Astrocyte (in vitro differentiated cells and primary cell): Measurements from ENCODE around the gene AMFR. TPM values are rescaled to one million over a fixed set of nuclear protein-coding genes. Genes with fewer than 3 reads are reported as not detected.

Experiments
- DNase-seq: peaks from one replicate; pipeline ENCODE4 v3.0.0-alpha.2; 2010; ENCODE audit warnings: low read depth
- FAIRE-seq: peaks from 2 replicates; lab custom pipeline; 2011; peaks lifted over from hg19 to GRCh38; lab: Jason Lieb, UNC
- H2AFZ ChIP-seq: 2 replicates; pipeline ENCODE4 v1.6.0; 2012; ENCODE audit warnings: low read depth, low read length, inconsistent platforms
- H3K27ac ChIP-seq: 2 replicates; pipeline ENCODE4 v1.5.1; 2011; ENCODE audit warnings: low read depth, low read length, inconsistent platforms
- H3K27me3 ChIP-seq: 2 replicates; pipeline ENCODE4 v1.6.0; 2011; ENCODE audit warnings: low read length, inconsistent platforms; ENCODE audit not compliant: insufficient read depth
- H3K36me3 ChIP-seq: 2 replicates; pipeline ENCODE4 v1.5.1; 2011; ENCODE audit warnings: low read length, inconsistent platforms; ENCODE audit not compliant: insufficient read depth
- H3K4me1 ChIP-seq: 2 replicates; pipeline ENCODE4 v1.5.1; 2011; ENCODE audit warnings: low read length, inconsistent platforms; ENCODE audit not compliant: insufficient read depth
- H3K4me2 ChIP-seq: 2 replicates; pipeline ENCODE4 v1.6.0; 2012; ENCODE audit warnings: low read length, inconsistent platforms
- H3K4me3 ChIP-seq: 2 replicates; pipeline ENCODE4 v1.5.1; 2011; ENCODE audit warnings: low read depth, mild to moderate bottlenecking, low read length, inconsistent platforms; ENCODE audit not compliant: insufficient read depth
- H3K79me2 ChIP-seq: 2 replicates; pipeline ENCODE4 v1.6.0; 2012; ENCODE audit warnings: mild to moderate bottlenecking, low read length, inconsistent platforms; ENCODE audit not compliant: insufficient read depth
- H3K9ac ChIP-seq: 2 replicates; pipeline ENCODE4 v1.6.0; 2012; ENCODE audit warnings: mild to moderate bottlenecking, low read length, inconsistent platforms
- H3K9me3 ChIP-seq: 2 replicates; pipeline ENCODE4 v1.5.1; 2012; ENCODE audit warnings: low read depth, mild to moderate bottlenecking, low read length, inconsistent platforms; ENCODE audit not compliant: insufficient read depth
- H4K20me1 ChIP-seq: 2 replicates; pipeline ENCODE4 v1.6.0; 2012; ENCODE audit warnings: low read length, inconsistent platforms; ENCODE audit not compliant: insufficient read depth
- H3K27ac Mint-ChIP-seq: one replicate; pipeline ENCODE4 v1.8.0; 2021; ENCODE audit warnings: mild to moderate bottlenecking, mixed read lengths; ENCODE audit not compliant: unreplicated experiment
- H3K27me3 Mint-ChIP-seq: one replicate; pipeline ENCODE4 v1.8.0; 2021; ENCODE audit warnings: low read depth, mixed read lengths; ENCODE audit not compliant: unreplicated experiment
- H3K36me3 Mint-ChIP-seq: one replicate; pipeline ENCODE4 v1.8.0; 2021; ENCODE audit warnings: low read depth, mixed read lengths; ENCODE audit not compliant: unreplicated experiment
- H3K4me1 Mint-ChIP-seq: one replicate; pipeline ENCODE4 v1.8.0; 2021; ENCODE audit warnings: low read depth, mixed read lengths; ENCODE audit not compliant: unreplicated experiment
- H3K4me3 Mint-ChIP-seq: one replicate; pipeline ENCODE4 v1.8.0; 2021; ENCODE audit warnings: mild to moderate bottlenecking, moderate library complexity, mixed read lengths; ENCODE audit not compliant: unreplicated experiment
- H3K9me3 Mint-ChIP-seq: one replicate; pipeline ENCODE4 v1.8.0; 2021; ENCODE audit warnings: mild to moderate bottlenecking, mixed read lengths; ENCODE audit not compliant: unreplicated experiment
- EZH2 ChIP-seq: IDR thresholded peaks from 2 replicates; pipeline ENCODE4 v1.6.1; 2012; ENCODE audit warnings: mild to moderate bottlenecking, low read length, inconsistent platforms; ENCODE audit not compliant: insufficient read depth
- total RNA-seq: library from RNA; stranded (reverse); gene quantifications from 2 replicates; pipeline ENCODE4 v1.2.1, GENCODE V29; 2021
- TF ChIP-seq, protein P1 (sequence below): IDR thresholded peaks from 2 replicates; pipeline ENCODE4 v1.5.1; 2011; ENCODE audit warnings: low read depth, mild to moderate bottlenecking, inconsistent platforms, low read length, moderate library complexity; ENCODE audit not compliant: insufficient read depth

The AMFR gene
- total RNA-seq, 1 donor from 2014 or later: 86.2 TPM

DNA sequence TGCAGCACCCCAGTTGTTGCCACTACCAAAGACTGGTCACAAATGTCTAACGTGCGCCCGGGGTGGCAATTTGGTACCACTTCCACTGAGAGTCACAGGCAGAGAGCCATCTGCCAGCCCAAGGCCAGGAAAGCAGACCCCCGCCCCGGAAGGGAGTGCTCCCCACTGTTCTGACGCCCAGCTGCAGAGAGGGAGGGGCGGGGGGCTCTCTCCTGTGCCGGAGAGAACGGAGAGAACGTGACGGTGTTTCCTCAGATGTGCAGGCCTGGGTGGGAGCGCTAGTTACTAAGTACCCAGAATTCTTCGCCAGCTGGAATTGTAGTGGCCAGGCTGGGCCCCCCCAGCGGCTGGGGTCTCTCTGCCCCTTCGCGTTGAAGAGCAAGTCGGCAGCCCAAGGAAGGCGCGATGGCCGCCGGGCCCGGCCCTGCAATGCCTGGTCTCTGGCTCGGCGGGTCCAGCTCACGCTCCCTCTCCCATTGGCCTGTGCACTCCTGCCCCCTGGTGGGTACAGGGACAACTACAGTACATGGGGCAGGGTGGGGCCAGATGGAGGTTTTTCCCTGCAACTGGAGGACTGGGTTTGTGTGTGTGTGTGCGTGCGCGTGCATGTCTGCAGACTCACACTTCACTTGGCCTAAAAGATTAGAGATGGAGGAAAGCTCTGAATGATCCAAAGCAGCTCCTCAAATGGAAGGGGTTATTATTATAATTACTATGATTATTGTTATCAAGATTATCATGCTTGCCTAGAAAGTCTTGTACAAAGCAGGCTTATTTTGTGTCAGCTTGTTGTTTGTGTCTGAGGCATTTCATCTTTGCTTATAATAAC is 107.1 kb downstream of the AMFR start:
- Mint-ChIP-seq H3K4me3 (no peak overlapping the region), H3K27ac (no peak overlapping the region), H3K27me3 (peaks cover 38% of the 10 kb centered on the region), H3K4me1 (no peaks in the 10 kb centered on the region), H3K9me3 (no peaks in the 10 kb centered on the region), H3K36me3 (no peaks in the 10 kb centered on the region)
- Histone ChIP-seq H3K4me3 (peak overlapping the region; percentile 30), H3K4me2 (peak overlapping the region; percentile 87), H3K27me3 (peaks cover 2% of the 10 kb centered on the region), H3K36me3 (no peaks in the 10 kb centered on the region), H2AFZ (peak overlapping the region; percentile 97), H3K4me1 (peaks cover 3% of the 10 kb centered on the region), H4K20me1 (no peaks in the 10 kb centered on the region), H3K9me3 (no peaks in the 10 kb centered on the region), H3K9ac (peak overlapping the region; percentile 69), H3K27ac (no peak overlapping the region), H3K79me2 (no peaks in the 10 kb centered on the region)
- TF ChIP-seq, protein P1, sequence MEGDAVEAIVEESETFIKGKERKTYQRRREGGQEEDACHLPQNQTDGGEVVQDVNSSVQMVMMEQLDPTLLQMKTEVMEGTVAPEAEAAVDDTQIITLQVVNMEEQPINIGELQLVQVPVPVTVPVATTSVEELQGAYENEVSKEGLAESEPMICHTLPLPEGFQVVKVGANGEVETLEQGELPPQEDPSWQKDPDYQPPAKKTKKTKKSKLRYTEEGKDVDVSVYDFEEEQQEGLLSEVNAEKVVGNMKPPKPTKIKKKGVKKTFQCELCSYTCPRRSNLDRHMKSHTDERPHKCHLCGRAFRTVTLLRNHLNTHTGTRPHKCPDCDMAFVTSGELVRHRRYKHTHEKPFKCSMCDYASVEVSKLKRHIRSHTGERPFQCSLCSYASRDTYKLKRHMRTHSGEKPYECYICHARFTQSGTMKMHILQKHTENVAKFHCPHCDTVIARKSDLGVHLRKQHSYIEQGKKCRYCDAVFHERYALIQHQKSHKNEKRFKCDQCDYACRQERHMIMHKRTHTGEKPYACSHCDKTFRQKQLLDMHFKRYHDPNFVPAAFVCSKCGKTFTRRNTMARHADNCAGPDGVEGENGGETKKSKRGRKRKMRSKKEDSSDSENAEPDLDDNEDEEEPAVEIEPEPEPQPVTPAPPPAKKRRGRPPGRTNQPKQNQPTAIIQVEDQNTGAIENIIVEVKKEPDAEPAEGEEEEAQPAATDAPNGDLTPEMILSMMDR: peak; percentile 74
- TF ChIP-seq EZH2: no peak
- DNase-seq (peak; percentile 41), FAIRE-seq (no peak)

- peaks cover 2% of the 10 kb centered on the region for H3K27me3 ChIP-seq
- H3K27ac Mint-ChIP-seq: no peak overlapping the region
- H3K4me3 ChIP-seq: no peak overlapping the region
- no peak overlapping the region for H3K4me2 ChIP-seq
- no peaks in the 10 kb centered on the region for H3K9me3 Mint-ChIP-seq
- H3K36me3 ChIP-seq: no peaks in the 10 kb centered on the region
- H3K9me3 ChIP-seq: no peaks in the 10 kb centered on the region
- H3K4me3 Mint-ChIP-seq: no peak overlapping the region
- FAIRE-seq: no peak
- H3K27ac ChIP-seq: no peak overlapping the region
- H3K9ac ChIP-seq: no peak overlapping the region
- peaks cover 38% of the 10 kb centered on the region for H3K27me3 Mint-ChIP-seq
- H3K4me1 Mint-ChIP-seq: no peaks in the 10 kb centered on the region
- no peaks in the 10 kb centered on the region for H3K36me3 Mint-ChIP-seq
- H3K79me2 ChIP-seq: no peaks in the 10 kb centered on the region
- DNase-seq: no peak
- TF ChIP-seq EZH2: no peak
- TF ChIP-seq, protein P1: no peak
- no peaks in the 10 kb centered on the region for H4K20me1 ChIP-seq
- no peak overlapping the region for H2AFZ ChIP-seq
- H3K4me1 ChIP-seq: peaks cover 3% of the 10 kb centered on the region
Measured at GRCh38 chr16:56316545-56316944, 108.8 kb downstream of the AMFR start.

DNA sequence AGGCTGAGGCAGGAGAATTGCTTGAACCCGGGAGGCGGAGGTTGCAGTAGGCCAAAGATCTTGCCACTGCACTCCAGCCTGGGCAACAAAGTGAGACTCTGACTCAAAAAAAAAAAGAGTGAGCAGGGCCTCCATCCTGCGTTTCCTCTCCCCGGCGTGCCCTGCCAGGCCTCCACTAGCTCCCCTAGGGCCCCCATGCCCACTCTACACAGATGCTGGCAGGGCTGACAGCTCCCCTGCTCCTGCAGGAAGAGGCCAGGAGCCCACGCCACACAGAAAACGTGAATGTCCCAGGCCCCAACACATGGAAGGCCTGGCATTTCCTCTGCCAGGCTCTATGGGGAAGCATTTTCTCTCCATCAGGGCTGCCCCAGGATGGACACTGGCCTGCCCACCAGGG is 109.4 kb downstream of the AMFR start:
- Histone ChIP-seq H3K9me3 (no peaks in the 10 kb centered on the region), H3K4me2 (no peak overlapping the region), H3K27ac (no peak overlapping the region), H3K27me3 (peaks cover 2% of the 10 kb centered on the region), H3K4me3 (no peak overlapping the region), H3K79me2 (no peaks in the 10 kb centered on the region), H3K4me1 (peaks cover 3% of the 10 kb centered on the region), H3K9ac (no peak overlapping the region), H2AFZ (no peak overlapping the region), H4K20me1 (no peaks in the 10 kb centered on the region), H3K36me3 (no peaks in the 10 kb centered on the region)
- DNase-seq (no peak), FAIRE-seq (no peak)
- Mint-ChIP-seq H3K9me3 (no peaks in the 10 kb centered on the region), H3K4me1 (no peaks in the 10 kb centered on the region), H3K4me3 (no peak overlapping the region), H3K36me3 (no peaks in the 10 kb centered on the region), H3K27ac (no peak overlapping the region), H3K27me3 (peaks cover 36% of the 10 kb centered on the region)
- no peak for TF ChIP-seq EZH2
- TF ChIP-seq, protein P1: no peak
